ENCODE results near the gene TENM4.

The TENM4 gene

GRCh38 chr11:78759071-78759470, 681.8 kb downstream of the TENM4 start:
- DNase-seq, result peak; percentile 24

- no peak for DNase-seq
These were observed 687.5 kb downstream of the TENM4 start for GRCh38 chr11:78753297-78753696.

- DNase-seq, result no peak
These were observed 688.3 kb downstream of the TENM4 start for GRCh38 chr11:78752494-78752893.

- peak; percentile 74 for DNase-seq
These were observed 691.7 kb downstream of the TENM4 start for GRCh38 chr11:78748918-78749690.

- DNase-seq, result no peak
These were observed 695.9 kb downstream of the TENM4 start for GRCh38 chr11:78744949-78745348.

- no peak for DNase-seq
These were observed 696.6 kb downstream of the TENM4 start for GRCh38 chr11:78744202-78744601.

- DNase-seq, result peak; percentile 98
These were observed 698.4 kb downstream of the TENM4 start for GRCh38 chr11:78742430-78742829.

- DNase-seq, result no peak
These were observed 699.1 kb downstream of the TENM4 start for GRCh38 chr11:78741741-78742140.

- no peak for DNase-seq
These were observed 700.4 kb downstream of the TENM4 start for GRCh38 chr11:78740199-78741071.

- no peak for DNase-seq
These were observed 702.9 kb downstream of the TENM4 start for GRCh38 chr11:78737891-78738290.

- DNase-seq, result no peak
These were observed 703.5 kb downstream of the TENM4 start for GRCh38 chr11:78737301-78737700.

GRCh38 chr11:78735711-78736110, 705.1 kb downstream of the TENM4 start:
- no peak for DNase-seq

- DNase-seq, result no peak
These were observed 707.8 kb downstream of the TENM4 start for GRCh38 chr11:78733031-78733430.

- no peak for DNase-seq
These were observed 708.6 kb downstream of the TENM4 start for GRCh38 chr11:78732246-78732645.

- peak; percentile 70 for DNase-seq
These were observed 709.8 kb downstream of the TENM4 start for GRCh38 chr11:78731027-78731426.

GRCh38 chr11:78730267-78730824, 710.5 kb downstream of the TENM4 start:
- no peak for DNase-seq

- no peak for DNase-seq
These were observed 713.0 kb downstream of the TENM4 start for GRCh38 chr11:78727816-78728215.

- DNase-seq, result no peak
These were observed 715.6 kb downstream of the TENM4 start for GRCh38 chr11:78725200-78725599.

- no peak for DNase-seq
These were observed 718.0 kb downstream of the TENM4 start for GRCh38 chr11:78722786-78723185.

GRCh38 chr11:78720281-78720989, 720.4 kb downstream of the TENM4 start:
- DNase-seq, result no peak

GRCh38 chr11:78717041-78717440, 723.8 kb downstream of the TENM4 start:
- no peak for DNase-seq

- DNase-seq, result peak; percentile 83
These were observed 725.1 kb downstream of the TENM4 start for GRCh38 chr11:78715639-78716311.

Data from NCI-H1092 (cell line).